GM12878 (cell line): ENCODE data around the gene GGTLC2. TPM values are rescaled to one million over a fixed set of nuclear protein-coding genes. Genes with fewer than 3 reads are reported as not detected.
A peak's percentile ranks its signal among the peaks of the same experiment; 100 is the strongest.

Experiments
- ATAC-seq: fragments of 200-7000 bp; cut with Tn5 transposase; 3 replicates; pipeline ENCODE4 v1.9.1; 2020; ENCODE audit warnings: mild to moderate bottlenecking, moderate library complexity
- BruUV-seq: library from RNA; stranded (reverse); fragments of 400-500 nt; replicated peaks from 2 replicates; lab custom pipeline; 2021; lab: Mats Ljungman, UMichigan
- CTCF ChIA-PET: fragments of 300-600 bp; sonication (Branson Sonifier 250); formaldehyde crosslinking; extraction: SDS; loops from one replicate; lab custom pipeline; 2021; ENCODE audit warnings: inconsistent platforms; lab: Yijun Ruan, JAX
- POLR2A ChIA-PET: fragments of 350-600 bp; formaldehyde crosslinking; extraction: SDS; loops from one replicate; lab custom pipeline; 2021; ENCODE audit warnings: inconsistent platforms; lab: Charles Lee
- RAD21 ChIA-PET: fragments of 300-600 bp; sonication (Branson Sonifier 250); formaldehyde crosslinking; loops from one replicate; lab custom pipeline; 2023; ENCODE audit warnings: antibody characterized with exemption; ENCODE audit not compliant: unreplicated experiment; lab: Charles Lee
- SMC1A ChIA-PET: fragments of 300-600 bp; sonication (Branson Sonifier 250); formaldehyde crosslinking; loops from one replicate; lab custom pipeline; 2023; ENCODE audit not compliant: unreplicated experiment, uncharacterized antibody; lab: Charles Lee
- DNase-seq: peaks from one replicate; pipeline ENCODE4 v3.0.0-alpha.2; 2011; ENCODE audit warnings: low read depth, low spot score
- FAIRE-seq: peaks from 3 replicates; lab custom pipeline; 2011; peaks lifted over from hg19 to GRCh38; lab: Jason Lieb, UNC
- H2AFZ ChIP-seq: 2 replicates; pipeline ENCODE4 v1.6.0; 2011; ENCODE audit warnings: low read depth, low read length, control low read depth; ENCODE audit not compliant: control insufficient read depth
- H3K27ac ChIP-seq: 2 replicates; pipeline ENCODE4 v1.5.1; 2011; ENCODE audit warnings: control low read depth; ENCODE audit not compliant: control insufficient read depth, insufficient read depth
- H3K27me3 ChIP-seq, 2 experiments: replicated peaks in 1 of 2; 2 replicates each; pipeline versions ENCODE4 v1.6.0 to v1.6.1; 2011; ENCODE audit warnings: low read length in 1 of 2; ENCODE audit not compliant: control insufficient read depth in 2 of 2, insufficient read depth in 2 of 2
- H3K36me3 ChIP-seq, 2 experiments: 2 replicates each; pipeline ENCODE4 v1.5.1; 2011; ENCODE audit warnings: low read length in 1 of 2; ENCODE audit not compliant: control insufficient read depth in 2 of 2, insufficient read depth in 2 of 2
- H3K4me1 ChIP-seq: 2 replicates; pipeline ENCODE4 v1.6.1; 2011; ENCODE audit warnings: mild to moderate bottlenecking, low read length, moderate library complexity, mixed read lengths; ENCODE audit not compliant: control insufficient read depth, insufficient read depth
- H3K4me2 ChIP-seq: 2 replicates; pipeline ENCODE4 v1.6.0; 2011; ENCODE audit warnings: control low read depth; ENCODE audit not compliant: control insufficient read depth, insufficient read depth
- H3K4me3 ChIP-seq: fragments of 200-600 bp; sonication (generic); 2 replicates; pipeline ENCODE4 v1.5.1; 2016
- H3K79me2 ChIP-seq: 2 replicates; pipeline ENCODE4 v1.6.0; 2011; ENCODE audit warnings: low read length; ENCODE audit not compliant: control insufficient read depth, insufficient read depth
- H3K9ac ChIP-seq: 2 replicates; pipeline ENCODE4 v1.8.0; 2011; ENCODE audit warnings: low read length, control low read depth, mixed read lengths; ENCODE audit not compliant: control insufficient read depth, insufficient read depth
- H3K9me3 ChIP-seq: replicated peaks from 3 replicates; pipeline ENCODE4 v1.5.1; 2011; ENCODE audit warnings: mild to moderate bottlenecking, low read length; ENCODE audit not compliant: control insufficient read depth, insufficient read depth
- H4K20me1 ChIP-seq: 2 replicates; pipeline ENCODE4 v1.6.0; 2011; ENCODE audit not compliant: control insufficient read depth, insufficient read depth
- CHD2 ChIP-seq: IDR thresholded peaks from 2 replicates; pipeline ENCODE4 v1.6.1; 2011; ENCODE audit warnings: low read depth, low read length, improper control_type of control experiment, borderline replicate concordance
- NR2F1 ChIP-seq: fragments of 450-650 bp; conservative IDR thresholded peaks from 2 replicates; pipeline ENCODE4 v1.6.1; 2017; ENCODE audit warnings: mild to moderate bottlenecking
- POU2F2 ChIP-seq: IDR thresholded peaks from 3 replicates; pipeline ENCODE4 v1.6.1; 2011; ENCODE audit warnings: low read depth, mild to moderate bottlenecking, low read length, borderline replicate concordance
- RELA ChIP-seq: fragments of 450-650 bp; IDR thresholded peaks from 2 replicates; pipeline ENCODE4 v1.8.0; 2014; ENCODE audit warnings: borderline replicate concordance; ENCODE audit not compliant: partially characterized antibody
- SP1 ChIP-seq: IDR thresholded peaks from one replicate; pipeline ENCODE4 v1.6.1; 2011; ENCODE audit warnings: low read depth, low read length
- WGBS: methylation state at CpG from one replicate; pipeline ENCODE4 v1.1.6; 2016; ENCODE audit warnings: low lambda C conversion rate; ENCODE audit not compliant: insufficient replicate concordance, insufficient coverage; ENCODE audit errors: missing lambda C conversion rate; 5-methylcytosine and 5-hydroxymethylcytosine counted together
- in situ Hi-C: fragments of 300-500 bp; cut with MboI; formaldehyde crosslinking; loops from 9 replicates; pipeline ENCODE4 v1.14.3; 2018; ENCODE audit warnings: mixed read lengths
- intact Hi-C: fragments of 100-400 bp; cut with micrococcal nuclease; formaldehyde crosslinking; loops from one replicate; pipeline ENCODE4 v1.14.2; 2022; ENCODE audit not compliant: unreplicated experiment
- polyA plus RNA-seq, 11 experiments: library from polyadenylated mRNA; depleted of rRNA in 4 of 11; unstranded in 6 of 11; stranded (reverse) in 5 of 11; fragments of >200 nt; fragmentation: Nextera tagmentation in 4 of 11; fragmentation: Illumina TruSeq in 1 of 11; extraction: Ambion mirVana in 4 of 11; extraction: Trizol in 1 of 11; gene quantifications; 1 replicate in 1 of 11; 2 replicates in 10 of 11; pipeline versions ENCODE4 v1.2.1 to v1.2.3, GENCODE V29; 2011 to 2016; ENCODE audit warnings: inconsistent platforms in 2 of 11, missing spikeins in 2 of 11, low read depth in 1 of 11
- total RNA-seq, 4 experiments: library from RNA; depleted of rRNA in 3 of 4; stranded (reverse); fragments of >200 nt in 3 of 4; fragmentation: Illumina TruSeq in 1 of 4; extraction: Trizol in 1 of 4; gene quantifications; 2 replicates each; pipeline versions ENCODE4 v1.2.1 to v1.2.3, GENCODE V29; 2013 to 2021
- TF ChIP-seq, protein P1 (sequence below): IDR thresholded peaks from 2 replicates; pipeline ENCODE4 v1.6.1; 2012; ENCODE audit warnings: improper control_type of control experiment, low read depth, low read length; ENCODE audit not compliant: insufficient replicate concordance
- TF ChIP-seq, protein P2 (sequence below): IDR thresholded peaks from 2 replicates; pipeline ENCODE4 v1.6.1; 2011; ENCODE audit warnings: low read depth, low read length, improper control_type of control experiment, borderline replicate concordance
- TF ChIP-seq, protein P3 (sequence below): IDR thresholded peaks from 2 replicates; pipeline ENCODE4 v1.6.1; 2012; ENCODE audit warnings: low read depth, low read length, improper control_type of control experiment
- TF ChIP-seq, protein P4 (sequence below): IDR thresholded peaks from 2 replicates; pipeline ENCODE4 v1.6.1; 2012; ENCODE audit warnings: low read depth, low read length, improper control_type of control experiment
- TF ChIP-seq, protein P5 (sequence below): fragments of 450-650 bp; IDR thresholded peaks from 2 replicates; pipeline ENCODE4 v1.6.1; 2018; ENCODE audit warnings: borderline replicate concordance, mild to moderate bottlenecking; ENCODE audit not compliant: partially characterized antibody

GGTLC2 gene
- total and polyA plus RNA-seq, 10 of the 15 experiments (the other 5 are each of a cell fraction or from before 2014, with no cell fraction given) = not detected

DNA sequence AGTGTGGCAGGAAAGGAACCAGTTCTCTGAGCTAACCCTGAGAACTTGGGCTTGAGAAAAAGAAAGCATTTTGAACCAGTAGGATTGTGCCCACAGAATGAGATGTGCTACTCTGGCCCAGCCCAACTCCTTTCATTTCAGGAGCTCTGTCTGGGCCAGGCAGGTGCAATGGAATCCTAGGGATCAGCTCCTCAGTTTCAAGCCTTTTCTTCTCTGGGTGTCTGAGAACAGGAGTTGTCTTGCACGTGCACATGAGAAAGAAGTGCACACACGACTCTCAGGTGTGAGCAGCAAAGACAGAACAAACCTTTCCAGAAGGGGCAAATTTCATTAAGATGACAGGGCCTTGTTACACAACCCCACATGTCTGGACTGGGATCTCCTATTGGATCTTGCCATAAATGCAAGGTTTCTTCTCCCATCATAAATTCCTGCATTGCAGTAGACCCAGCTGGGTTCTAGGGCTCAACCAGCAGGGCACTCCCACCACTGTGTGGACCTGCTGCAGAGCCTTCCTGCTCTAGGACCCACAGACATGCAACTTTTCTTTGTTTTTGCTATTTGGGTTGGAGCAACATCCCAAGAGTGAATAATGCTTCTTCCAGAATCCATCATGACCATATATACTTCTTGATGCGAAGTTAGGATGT is 24.5 kb upstream of the GGTLC2 start:
- intact Hi-C loops (no loop called here), in situ Hi-C loops (no loop called here)
- H4K20me1 ChIP-seq = no peaks in the 10 kb centered on the region
- no peaks in the 10 kb centered on the region for H3K9me3 ChIP-seq
- peaks cover 16% of the 10 kb centered on the region for H3K4me1 ChIP-seq
- no peak overlapping the region for H3K27ac ChIP-seq
- FAIRE-seq (no peak), ATAC-seq (no peak), DNase-seq (no peak)
- TF ChIP-seq POU2F2 (no peak), RELA (no peak), SP1 (no peak), NR2F1 (no peak), CHD2 (no peak)
- TF ChIP-seq, protein P1, sequence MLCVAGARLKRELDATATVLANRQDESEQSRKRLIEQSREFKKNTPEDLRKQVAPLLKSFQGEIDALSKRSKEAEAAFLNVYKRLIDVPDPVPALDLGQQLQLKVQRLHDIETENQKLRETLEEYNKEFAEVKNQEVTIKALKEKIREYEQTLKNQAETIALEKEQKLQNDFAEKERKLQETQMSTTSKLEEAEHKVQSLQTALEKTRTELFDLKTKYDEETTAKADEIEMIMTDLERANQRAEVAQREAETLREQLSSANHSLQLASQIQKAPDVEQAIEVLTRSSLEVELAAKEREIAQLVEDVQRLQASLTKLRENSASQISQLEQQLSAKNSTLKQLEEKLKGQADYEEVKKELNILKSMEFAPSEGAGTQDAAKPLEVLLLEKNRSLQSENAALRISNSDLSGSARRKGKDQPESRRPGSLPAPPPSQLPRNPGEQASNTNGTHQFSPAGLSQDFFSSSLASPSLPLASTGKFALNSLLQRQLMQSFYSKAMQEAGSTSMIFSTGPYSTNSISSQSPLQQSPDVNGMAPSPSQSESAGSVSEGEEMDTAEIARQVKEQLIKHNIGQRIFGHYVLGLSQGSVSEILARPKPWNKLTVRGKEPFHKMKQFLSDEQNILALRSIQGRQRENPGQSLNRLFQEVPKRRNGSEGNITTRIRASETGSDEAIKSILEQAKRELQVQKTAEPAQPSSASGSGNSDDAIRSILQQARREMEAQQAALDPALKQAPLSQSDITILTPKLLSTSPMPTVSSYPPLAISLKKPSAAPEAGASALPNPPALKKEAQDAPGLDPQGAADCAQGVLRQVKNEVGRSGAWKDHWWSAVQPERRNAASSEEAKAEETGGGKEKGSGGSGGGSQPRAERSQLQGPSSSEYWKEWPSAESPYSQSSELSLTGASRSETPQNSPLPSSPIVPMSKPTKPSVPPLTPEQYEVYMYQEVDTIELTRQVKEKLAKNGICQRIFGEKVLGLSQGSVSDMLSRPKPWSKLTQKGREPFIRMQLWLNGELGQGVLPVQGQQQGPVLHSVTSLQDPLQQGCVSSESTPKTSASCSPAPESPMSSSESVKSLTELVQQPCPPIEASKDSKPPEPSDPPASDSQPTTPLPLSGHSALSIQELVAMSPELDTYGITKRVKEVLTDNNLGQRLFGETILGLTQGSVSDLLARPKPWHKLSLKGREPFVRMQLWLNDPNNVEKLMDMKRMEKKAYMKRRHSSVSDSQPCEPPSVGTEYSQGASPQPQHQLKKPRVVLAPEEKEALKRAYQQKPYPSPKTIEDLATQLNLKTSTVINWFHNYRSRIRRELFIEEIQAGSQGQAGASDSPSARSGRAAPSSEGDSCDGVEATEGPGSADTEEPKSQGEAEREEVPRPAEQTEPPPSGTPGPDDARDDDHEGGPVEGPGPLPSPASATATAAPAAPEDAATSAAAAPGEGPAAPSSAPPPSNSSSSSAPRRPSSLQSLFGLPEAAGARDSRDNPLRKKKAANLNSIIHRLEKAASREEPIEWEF = no peak
- TF ChIP-seq, protein P2, sequence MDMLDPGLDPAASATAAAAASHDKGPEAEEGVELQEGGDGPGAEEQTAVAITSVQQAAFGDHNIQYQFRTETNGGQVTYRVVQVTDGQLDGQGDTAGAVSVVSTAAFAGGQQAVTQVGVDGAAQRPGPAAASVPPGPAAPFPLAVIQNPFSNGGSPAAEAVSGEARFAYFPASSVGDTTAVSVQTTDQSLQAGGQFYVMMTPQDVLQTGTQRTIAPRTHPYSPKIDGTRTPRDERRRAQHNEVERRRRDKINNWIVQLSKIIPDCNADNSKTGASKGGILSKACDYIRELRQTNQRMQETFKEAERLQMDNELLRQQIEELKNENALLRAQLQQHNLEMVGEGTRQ = no peak
- TF ChIP-seq, protein P3, sequence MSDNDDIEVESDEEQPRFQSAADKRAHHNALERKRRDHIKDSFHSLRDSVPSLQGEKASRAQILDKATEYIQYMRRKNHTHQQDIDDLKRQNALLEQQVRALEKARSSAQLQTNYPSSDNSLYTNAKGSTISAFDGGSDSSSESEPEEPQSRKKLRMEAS = no peak
- TF ChIP-seq, protein P4, sequence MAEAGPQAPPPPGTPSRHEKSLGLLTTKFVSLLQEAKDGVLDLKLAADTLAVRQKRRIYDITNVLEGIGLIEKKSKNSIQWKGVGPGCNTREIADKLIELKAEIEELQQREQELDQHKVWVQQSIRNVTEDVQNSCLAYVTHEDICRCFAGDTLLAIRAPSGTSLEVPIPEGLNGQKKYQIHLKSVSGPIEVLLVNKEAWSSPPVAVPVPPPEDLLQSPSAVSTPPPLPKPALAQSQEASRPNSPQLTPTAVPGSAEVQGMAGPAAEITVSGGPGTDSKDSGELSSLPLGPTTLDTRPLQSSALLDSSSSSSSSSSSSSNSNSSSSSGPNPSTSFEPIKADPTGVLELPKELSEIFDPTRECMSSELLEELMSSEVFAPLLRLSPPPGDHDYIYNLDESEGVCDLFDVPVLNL = no peak
- TF ChIP-seq, protein P5, sequence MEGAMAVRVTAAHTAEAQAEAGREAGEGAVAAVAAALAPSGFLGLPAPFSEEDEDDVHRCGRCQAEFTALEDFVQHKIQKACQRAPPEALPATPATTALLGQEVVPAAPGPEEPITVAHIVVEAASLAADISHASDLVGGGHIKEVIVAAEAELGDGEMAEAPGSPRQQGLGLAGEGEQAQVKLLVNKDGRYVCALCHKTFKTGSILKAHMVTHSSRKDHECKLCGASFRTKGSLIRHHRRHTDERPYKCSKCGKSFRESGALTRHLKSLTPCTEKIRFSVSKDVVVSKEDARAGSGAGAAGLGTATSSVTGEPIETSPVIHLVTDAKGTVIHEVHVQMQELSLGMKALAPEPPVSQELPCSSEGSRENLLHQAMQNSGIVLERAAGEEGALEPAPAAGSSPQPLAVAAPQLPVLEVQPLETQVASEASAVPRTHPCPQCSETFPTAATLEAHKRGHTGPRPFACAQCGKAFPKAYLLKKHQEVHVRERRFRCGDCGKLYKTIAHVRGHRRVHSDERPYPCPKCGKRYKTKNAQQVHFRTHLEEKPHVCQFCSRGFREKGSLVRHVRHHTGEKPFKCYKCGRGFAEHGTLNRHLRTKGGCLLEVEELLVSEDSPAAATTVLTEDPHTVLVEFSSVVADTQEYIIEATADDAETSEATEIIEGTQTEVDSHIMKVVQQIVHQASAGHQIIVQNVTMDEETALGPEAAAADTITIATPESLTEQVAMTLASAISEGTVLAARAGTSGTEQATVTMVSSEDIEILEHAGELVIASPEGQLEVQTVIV = no peak
- no peaks in the 10 kb centered on the region for H3K27me3 ChIP-seq
- ChIA-PET CTCF (interaction anchor here (0.7 to 0.9 kb wide), 2 partner anchors 33 to 74 kb away, joined by 3 read pairs; no protein-coding TSS in a partner anchor), POLR2A (no interaction called here), RAD21 (no interaction called here), SMC1A (interaction anchor here (2.1 kb wide), 1 partner anchor 14 kb away, joined by 5 read pairs; no protein-coding TSS in a partner anchor)
- no peaks in the 10 kb centered on the region for H3K36me3 ChIP-seq
- 94% methylated on average over 3 of the region's 3 CpGs for WGBS
- no peak overlapping the region for H3K4me3 ChIP-seq
- no peaks in the 10 kb centered on the region for H3K79me2 ChIP-seq
- 0 out of 2 replicates have a peak overlapping the region, but pooled peaks have one; percentile 29 for H2AFZ ChIP-seq
- no peak overlapping the region for H3K4me2 ChIP-seq
- no peak overlapping the region for H3K9ac ChIP-seq
- no TSS peak for BruUV-seq
